Hepatocyte (in vitro differentiated cells): ENCODE measurements around the gene CCDC136. TPM values are rescaled to one million over a fixed set of nuclear protein-coding genes. Genes with fewer than 3 reads are reported as not detected.

Experiments used
- DNase-seq: peaks from one replicate; pipeline ENCODE4 v3.0.0-alpha.2; 2016; ENCODE audit warnings: low spot score
- H2AFZ ChIP-seq: fragments of 200-600 bp; sonication (generic); 2 replicates; pipeline ENCODE4 v1.6.0; 2016; ENCODE audit warnings: antibody characterized with exemption, mild to moderate bottlenecking
- H3K27ac ChIP-seq: fragments of 200-600 bp; sonication (generic); 2 replicates; pipeline ENCODE4 v1.5.1; 2016; ENCODE audit warnings: mild to moderate bottlenecking
- H3K27me3 ChIP-seq: fragments of 200-600 bp; sonication (generic); 2 replicates; pipeline ENCODE4 v1.6.1; 2016
- H3K36me3 ChIP-seq: fragments of 200-600 bp; sonication (generic); replicated peaks from 2 replicates; pipeline ENCODE4 v1.5.1; 2016; ENCODE audit warnings: low read depth; ENCODE audit not compliant: insufficient read depth
- H3K4me1 ChIP-seq: fragments of 200-600 bp; sonication (generic); 2 replicates; pipeline ENCODE4 v1.5.1; 2016; ENCODE audit warnings: mild to moderate bottlenecking, moderate library complexity; ENCODE audit not compliant: insufficient read depth
- H3K4me2 ChIP-seq: fragments of 200-600 bp; sonication (generic); 2 replicates; pipeline ENCODE4 v1.6.0; 2016
- H3K4me3 ChIP-seq: fragments of 200-600 bp; sonication (generic); 2 replicates; pipeline ENCODE4 v1.5.1; 2016; ENCODE audit warnings: mild to moderate bottlenecking
- H3K79me2 ChIP-seq: fragments of 200-600 bp; sonication (generic); 2 replicates; pipeline ENCODE4 v1.6.0; 2017; ENCODE audit warnings: mild to moderate bottlenecking
- H3K9me2 ChIP-seq: fragments of 200-600 bp; sonication (generic); replicated peaks from 2 replicates; pipeline ENCODE4 v1.6.0; 2017; ENCODE audit warnings: mild to moderate bottlenecking; ENCODE audit not compliant: insufficient read depth
- H3K9me3 ChIP-seq: fragments of 200-600 bp; sonication (generic); 2 replicates; pipeline ENCODE4 v1.5.1; 2016; ENCODE audit warnings: low read depth, mild to moderate bottlenecking
- H4K20me1 ChIP-seq: fragments of 200-600 bp; sonication (generic); 2 replicates; pipeline ENCODE4 v1.6.0; 2016; ENCODE audit warnings: mild to moderate bottlenecking; ENCODE audit not compliant: insufficient read depth, poor library complexity, severe bottlenecking
- CTCF ChIP-seq: fragments of 200-600 bp; sonication (generic); IDR thresholded peaks from 2 replicates; pipeline ENCODE4 v1.5.1; 2016; ENCODE audit warnings: antibody characterized with exemption, mild to moderate bottlenecking; ENCODE audit not compliant: poor library complexity
- EZH2 ChIP-seq: fragments of 200-600 bp; sonication (generic); IDR thresholded peaks from 2 replicates; pipeline ENCODE4 v1.6.1; 2016; ENCODE audit warnings: antibody characterized with exemption, mild to moderate bottlenecking, borderline replicate concordance
- EZH2phosphoT487 ChIP-seq: fragments of 200-600 bp; sonication (generic); IDR thresholded peaks from one replicate; pipeline ENCODE4 v1.6.1; 2018; ENCODE audit warnings: antibody characterized with exemption, mild to moderate bottlenecking, low read depth, moderate library complexity; ENCODE audit not compliant: unreplicated experiment, severe bottlenecking
- WGBS: methylation state at CpG from one replicate; pipeline ENCODE4 v1.1.6; 2016; ENCODE audit warnings: low lambda C conversion rate; ENCODE audit errors: missing lambda C conversion rate; 5-methylcytosine and 5-hydroxymethylcytosine counted together
- polyA plus RNA-seq: library from polyadenylated mRNA; unstranded; fragments of >200 nt; fragmentation: Nextera tagmentation; extraction: Ambion mirVana; gene quantifications from 2 replicates; pipeline ENCODE4 v1.2.1, GENCODE V29; 2016
- total RNA-seq: library from RNA; depleted of rRNA; stranded (reverse); fragments of >200 nt; gene quantifications from 2 replicates; pipeline ENCODE4 v1.2.3, GENCODE V29; 2014

CCDC136 gene
- total and polyA plus RNA-seq, 2 experiments from 2014 or later = 3.8 to 5.6 TPM

GRCh38 chr7:128781126-128781525, 10.6 kb upstream of the CCDC136 start:
- no peak for DNase-seq

DNA sequence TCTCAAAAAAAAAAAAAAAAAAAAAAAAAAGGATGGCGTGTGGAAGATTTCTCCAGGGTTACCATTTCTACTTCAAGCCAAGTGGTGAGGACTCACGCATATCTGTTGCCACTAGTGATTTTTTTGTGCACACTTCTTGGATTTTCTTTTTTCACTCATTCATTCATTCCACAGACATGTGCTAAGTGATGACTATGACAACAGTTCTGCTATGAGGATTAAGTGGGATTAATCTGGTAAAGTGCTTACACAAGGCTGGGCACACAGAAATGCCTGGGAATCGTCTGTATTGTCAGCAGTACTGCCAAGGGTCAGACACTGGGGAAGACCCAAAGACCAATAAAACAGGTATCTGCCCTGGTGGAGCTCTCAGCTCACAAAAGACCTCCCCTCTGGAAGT, 9.9 kb upstream of the CCDC136 start:
- no peak overlapping the region for H2AFZ ChIP-seq
- H3K9me2 ChIP-seq = no peaks in the 10 kb centered on the region
- peaks cover 3% of the 10 kb centered on the region for H3K9me3 ChIP-seq
- no peaks in the 10 kb centered on the region for H4K20me1 ChIP-seq
- WGBS = 69% methylated on average over 3 of the region's 3 CpGs
- peaks cover 5% of the 10 kb centered on the region for H3K4me1 ChIP-seq
- no peak overlapping the region for H3K4me3 ChIP-seq
- H3K27ac ChIP-seq = no peak overlapping the region
- H3K4me2 ChIP-seq = no peak overlapping the region
- TF ChIP-seq CTCF (no peak), EZH2 (no peak), EZH2phosphoT487 (no peak)
- no peaks in the 10 kb centered on the region for H3K27me3 ChIP-seq
- H3K79me2 ChIP-seq = no peaks in the 10 kb centered on the region
- H3K36me3 ChIP-seq = no peaks in the 10 kb centered on the region
- no peak for DNase-seq

More at GRCh38 chr7:128781126-128781525, 10.6 kb upstream of the CCDC136 start:
- Histone ChIP-seq H3K4me2 (no peak overlapping the region), H3K27me3 (no peaks in the 10 kb centered on the region), H3K9me2 (no peaks in the 10 kb centered on the region), H3K36me3 (no peaks in the 10 kb centered on the region), H3K9me3 (peaks cover 3% of the 10 kb centered on the region), H3K79me2 (no peaks in the 10 kb centered on the region), H4K20me1 (no peaks in the 10 kb centered on the region), H3K4me3 (no peak overlapping the region), H3K27ac (no peak overlapping the region), H3K4me1 (peaks cover 5% of the 10 kb centered on the region), H2AFZ (no peak overlapping the region)
- WGBS = 92% methylated on average over 5 of the region's 5 CpGs
- TF ChIP-seq EZH2phosphoT487 (no peak), CTCF (no peak), EZH2 (no peak)

GRCh38 chr7:128783143-128783861, 8.5 kb upstream of the CCDC136 start:
- WGBS = 19% methylated on average over 15 of the region's 15 CpGs
- H3K4me1 ChIP-seq = peaks cover 5% of the 10 kb centered on the region
- H4K20me1 ChIP-seq = no peaks in the 10 kb centered on the region
- H3K9me3 ChIP-seq = no peaks in the 10 kb centered on the region
- DNase-seq = peak; percentile 86
- no peaks in the 10 kb centered on the region for H3K27me3 ChIP-seq
- no peak overlapping the region for H3K27ac ChIP-seq
- TF ChIP-seq EZH2phosphoT487 (no peak), EZH2 (no peak), CTCF (no peak)
- H3K4me3 ChIP-seq = no peak overlapping the region
- H3K4me2 ChIP-seq = peak overlapping the region; percentile 53
- no peaks in the 10 kb centered on the region for H3K9me2 ChIP-seq
- no peaks in the 10 kb centered on the region for H3K79me2 ChIP-seq
- no peak overlapping the region for H2AFZ ChIP-seq
- no peaks in the 10 kb centered on the region for H3K36me3 ChIP-seq
